Esophagus squamous epithelium (tissue), 5 donors: ENCODE results near the gene FAM234A. TPM values are rescaled to one million over a fixed set of nuclear protein-coding genes. Genes with fewer than 3 reads are reported as not detected.

Experiments
- DNase-seq: peaks from one replicate; lab custom pipeline; 2025; lab: John Stamatoyannopoulos, UW
- H3K27ac ChIP-seq, 4 donors: fragments of 200-600 bp; sonication (generic); one replicate each; pipeline ENCODE4 v1.5.1; 2016 to 2019; ENCODE audit warnings: mild to moderate bottlenecking in 1 of 4
- H3K27me3 ChIP-seq, 4 donors: fragments of 200-600 bp; sonication (generic); 1 replicate in 3 of 4; 2 replicates in 1 of 4; pipeline versions ENCODE4 v1.5.1 to v1.6.0; 2017 to 2021; ENCODE audit warnings: antibody characterized with exemption in 1 of 4
- H3K36me3 ChIP-seq, 3 donors: fragments of 200-600 bp; sonication (generic); one replicate each; pipeline ENCODE4 v1.5.1; 2016 to 2019
- H3K4me1 ChIP-seq, 3 donors: fragments of 200-600 bp; sonication (generic); one replicate each; pipeline ENCODE4 v1.5.1; 2017 to 2019
- H3K4me3 ChIP-seq, 4 donors: fragments of 200-600 bp; sonication (generic); 1 replicate in 3 of 4; 2 replicates in 1 of 4; pipeline ENCODE4 v1.5.1; 2016 to 2019; ENCODE audit warnings: mild to moderate bottlenecking in 2 of 4, moderate library complexity in 1 of 4
- H3K9me3 ChIP-seq, 3 donors: fragments of 200-600 bp; sonication (generic); one replicate each; pipeline ENCODE4 v1.5.1; 2016 to 2019
- POLR2A ChIP-seq, 4 donors: fragments of 450-650 bp; IDR thresholded peaks; one replicate each; pipeline ENCODE4 v1.6.1; 2017; ENCODE audit warnings: antibody characterized with exemption in 4 of 4, mild to moderate bottlenecking in 4 of 4, moderate library complexity in 3 of 4
- WGBS, 2 donors: methylation state at CpG; one replicate each; pipeline ENCODE4 v1.1.5; 2018; 5-methylcytosine and 5-hydroxymethylcytosine counted together
- intact Hi-C: fragments of 100-400 bp; cut with DNase I; formaldehyde crosslinking; loops from one replicate; pipeline ENCODE4 v1.15.0; 2022
- total RNA-seq, 4 donors: library from RNA; depleted of rRNA; stranded (reverse); fragments of >200 nt; gene quantifications; one replicate each; pipeline ENCODE4 v1.1.0, GENCODE V29; 2016
- TF ChIP-seq, protein P1 (sequence below), 6 experiments: fragments of 450-650 bp in 4 of 6; fragments of 200-600 bp in 2 of 6; sonication (generic) in 2 of 6; IDR thresholded peaks; one replicate each; pipeline ENCODE4 v1.5.1; 2016 to 2019; ENCODE audit warnings: antibody characterized with exemption in 6 of 6, mild to moderate bottlenecking in 4 of 6, moderate library complexity in 4 of 6
- donor health status: DM: yes; HTN: yes; CAD: no.

FAM234A gene
- total RNA-seq, 4 donors from 2014 or later = 16.5 to 147 (median 60.0) TPM

DNA sequence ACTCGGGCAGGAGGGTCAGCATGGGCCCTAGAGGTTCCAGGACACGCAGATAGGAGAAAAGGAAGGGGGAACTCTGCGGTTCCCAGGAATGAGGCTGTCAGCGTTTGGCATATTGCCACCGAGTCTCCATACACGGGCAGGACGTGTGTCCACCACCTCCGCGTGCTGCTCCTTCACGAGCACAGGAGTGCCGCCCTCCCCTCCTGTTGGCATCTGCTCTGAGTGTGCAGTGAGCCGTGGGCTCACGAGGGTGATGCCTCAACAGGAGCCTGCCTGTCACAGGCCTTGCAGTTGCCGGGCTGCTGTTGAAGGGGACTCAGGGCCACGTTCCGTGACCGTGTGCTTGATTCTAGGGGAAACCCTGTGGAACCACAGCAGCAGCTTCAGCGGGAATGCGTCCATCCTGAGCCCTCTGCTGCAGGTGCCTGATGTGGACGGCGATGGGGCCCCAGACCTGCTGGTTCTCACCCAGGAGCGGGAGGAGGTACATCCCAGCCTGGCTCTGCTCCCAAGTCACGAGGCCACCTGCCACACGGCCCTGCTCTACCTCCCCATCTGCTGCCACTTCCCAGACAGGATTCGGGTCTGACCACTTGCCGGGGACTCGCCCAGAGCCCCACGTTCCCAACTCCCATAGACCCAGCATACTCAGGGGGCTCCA, 26.5 kb downstream of the FAM234A start:
- TF ChIP-seq, protein P1, sequence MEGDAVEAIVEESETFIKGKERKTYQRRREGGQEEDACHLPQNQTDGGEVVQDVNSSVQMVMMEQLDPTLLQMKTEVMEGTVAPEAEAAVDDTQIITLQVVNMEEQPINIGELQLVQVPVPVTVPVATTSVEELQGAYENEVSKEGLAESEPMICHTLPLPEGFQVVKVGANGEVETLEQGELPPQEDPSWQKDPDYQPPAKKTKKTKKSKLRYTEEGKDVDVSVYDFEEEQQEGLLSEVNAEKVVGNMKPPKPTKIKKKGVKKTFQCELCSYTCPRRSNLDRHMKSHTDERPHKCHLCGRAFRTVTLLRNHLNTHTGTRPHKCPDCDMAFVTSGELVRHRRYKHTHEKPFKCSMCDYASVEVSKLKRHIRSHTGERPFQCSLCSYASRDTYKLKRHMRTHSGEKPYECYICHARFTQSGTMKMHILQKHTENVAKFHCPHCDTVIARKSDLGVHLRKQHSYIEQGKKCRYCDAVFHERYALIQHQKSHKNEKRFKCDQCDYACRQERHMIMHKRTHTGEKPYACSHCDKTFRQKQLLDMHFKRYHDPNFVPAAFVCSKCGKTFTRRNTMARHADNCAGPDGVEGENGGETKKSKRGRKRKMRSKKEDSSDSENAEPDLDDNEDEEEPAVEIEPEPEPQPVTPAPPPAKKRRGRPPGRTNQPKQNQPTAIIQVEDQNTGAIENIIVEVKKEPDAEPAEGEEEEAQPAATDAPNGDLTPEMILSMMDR (IDR thresholded peaks at IDR 0.05) = no peak
- TF ChIP-seq POLR2A (IDR thresholded peaks at IDR 0.05) = no peak
- H3K27me3 ChIP-seq = no peaks in the 10 kb centered on the region
- DNase-seq = no peak
- H3K9me3 ChIP-seq = no peaks in the 10 kb centered on the region
- WGBS, 2 donors = 84 to 87% methylated on average over 9 to 12 of the region's 28 CpGs
- H3K36me3 ChIP-seq = peaks cover 27 to 90% (median 36%) of the 10 kb centered on the region in 3 donors
- H3K4me1 ChIP-seq = peaks cover 0 to 9% (median 0%) of the 10 kb centered on the region in 3 donors
- no peak overlapping the region for H3K27ac ChIP-seq
- no peak overlapping the region for H3K4me3 ChIP-seq
- intact Hi-C loops = no loop called here

- no peak for TF ChIP-seq POLR2A (IDR thresholded peaks at IDR 0.05)
- TF ChIP-seq, protein P1 (IDR thresholded peaks at IDR 0.05) = no peak
- no peak for DNase-seq
- Histone ChIP-seq H3K4me1 (peaks cover 0 to 10% (median 0%) of the 10 kb centered on the region in 3 donors), H3K9me3 (no peaks in the 10 kb centered on the region), H3K27ac (no peak overlapping the region), H3K27me3 (no peaks in the 10 kb centered on the region), H3K36me3 (peaks cover 27 to 79% (median 36%) of the 10 kb centered on the region in 3 donors), H3K4me3 (no peak overlapping the region)
- WGBS, 2 donors = 93 to 94% methylated on average over 15 to 22 of the region's 29 CpGs
- intact Hi-C loops = no loop called here
Measured at GRCh38 chr16:262121-262745, 27.6 kb downstream of the FAM234A start.

DNA sequence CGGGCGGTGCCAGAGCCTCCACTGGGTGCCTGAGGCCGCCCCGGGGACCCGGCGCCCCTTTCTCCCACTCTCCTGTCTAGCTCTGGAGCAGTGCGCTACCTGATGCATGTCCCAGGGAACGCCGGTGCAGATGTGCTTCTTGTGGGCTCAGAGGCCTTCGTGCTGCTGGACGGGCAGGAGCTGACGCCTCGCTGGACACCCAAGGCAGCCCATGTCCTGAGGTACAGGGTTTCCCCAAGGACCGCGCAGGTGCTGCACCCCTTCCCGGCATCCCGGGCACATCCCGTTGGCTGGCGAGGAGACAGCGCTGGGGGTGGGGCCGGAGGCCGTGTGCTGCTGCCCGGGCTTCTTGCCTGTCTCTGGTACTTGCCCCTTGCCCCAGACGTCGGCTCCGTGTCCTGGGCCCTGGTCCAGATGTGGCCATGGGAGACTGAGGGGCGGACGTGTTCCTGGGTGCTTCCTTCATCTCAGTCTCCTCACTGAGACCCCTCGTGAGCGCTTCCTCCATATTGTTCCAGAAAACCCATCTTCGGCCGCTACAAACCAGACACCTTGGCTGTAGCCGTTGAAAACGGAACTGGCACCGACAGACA, 28.7 kb downstream of the FAM234A start:
- no peak for TF ChIP-seq POLR2A (IDR thresholded peaks at IDR 0.05)
- TF ChIP-seq, protein P1 (IDR thresholded peaks at IDR 0.05) = no peak
- H3K4me1 ChIP-seq = peaks cover 0 to 15% (median 0%) of the 10 kb centered on the region in 3 donors
- intact Hi-C loops = no loop called here
- no peaks in the 10 kb centered on the region for H3K9me3 ChIP-seq
- no peak for DNase-seq
- H3K36me3 ChIP-seq = peaks cover 27 to 73% (median 36%) of the 10 kb centered on the region in 3 donors
- no peaks in the 10 kb centered on the region for H3K27me3 ChIP-seq
- H3K27ac ChIP-seq = no peak overlapping the region
- no peak overlapping the region for H3K4me3 ChIP-seq
- WGBS, 2 donors = 93% methylated on average over 5 of the region's 35 CpGs; no CpG with 5 or more reads in 1 of the 2 donors

DNA sequence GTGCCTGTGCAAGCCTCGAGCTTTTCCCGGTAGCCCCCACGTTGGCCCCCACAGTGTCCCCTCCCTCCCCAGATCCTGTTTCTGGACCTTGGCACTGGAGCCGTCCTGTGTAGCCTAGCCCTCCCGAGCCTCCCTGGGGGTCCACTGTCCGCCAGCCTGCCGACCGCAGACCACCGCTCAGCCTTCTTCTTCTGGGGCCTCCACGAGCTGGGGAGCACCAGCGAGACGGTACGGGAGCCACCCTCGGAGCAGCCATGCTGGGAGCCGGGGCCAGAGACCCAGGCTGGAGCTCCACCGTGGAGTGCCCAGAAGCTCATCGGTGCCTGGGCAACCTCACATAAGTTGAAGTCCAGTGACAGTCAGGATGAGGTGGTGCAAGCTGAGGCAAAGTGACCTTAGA, 29.3 kb downstream of the FAM234A start:
- H3K9me3 ChIP-seq = no peaks in the 10 kb centered on the region
- no peak for DNase-seq
- H3K4me1 ChIP-seq = peaks cover 0 to 22% (median 2%) of the 10 kb centered on the region in 3 donors
- TF ChIP-seq POLR2A (IDR thresholded peaks at IDR 0.05) = no peak
- TF ChIP-seq, protein P1 (IDR thresholded peaks at IDR 0.05) = no peak
- H3K27me3 ChIP-seq = no peaks in the 10 kb centered on the region
- intact Hi-C loops = no loop called here
- WGBS, 2 donors = 90% methylated on average over 2 of the region's 17 CpGs; no CpG with 5 or more reads in 1 of the 2 donors
- peaks cover 27 to 67% (median 36%) of the 10 kb centered on the region in 3 donors for H3K36me3 ChIP-seq
- H3K27ac ChIP-seq = no peak overlapping the region
- no peak overlapping the region for H3K4me3 ChIP-seq
